H1 (cell line): Measurements from ENCODE around the gene SCG3.

Experiments
- JUN ChIP-seq: IDR thresholded peaks from 2 replicates; pipeline ENCODE4 v1.6.1; 2011; ENCODE audit warnings: low read depth, mild to moderate bottlenecking, improper control_type of control experiment, low read length
- TF ChIP-seq, protein P1 (sequence below), 3 experiments: IDR thresholded peaks; 1 replicate in 2 of 3; 2 replicates in 1 of 3; pipeline versions ENCODE4 v1.5.1 to v1.6.1; 2011; ENCODE audit warnings: low read length in 3 of 3, mild to moderate bottlenecking in 3 of 3, inconsistent platforms in 2 of 3, low read depth in 1 of 3, moderate library complexity in 1 of 3; ENCODE audit not compliant: insufficient read depth in 1 of 3; ENCODE audit errors: control extremely low read depth in 1 of 3

DNA sequence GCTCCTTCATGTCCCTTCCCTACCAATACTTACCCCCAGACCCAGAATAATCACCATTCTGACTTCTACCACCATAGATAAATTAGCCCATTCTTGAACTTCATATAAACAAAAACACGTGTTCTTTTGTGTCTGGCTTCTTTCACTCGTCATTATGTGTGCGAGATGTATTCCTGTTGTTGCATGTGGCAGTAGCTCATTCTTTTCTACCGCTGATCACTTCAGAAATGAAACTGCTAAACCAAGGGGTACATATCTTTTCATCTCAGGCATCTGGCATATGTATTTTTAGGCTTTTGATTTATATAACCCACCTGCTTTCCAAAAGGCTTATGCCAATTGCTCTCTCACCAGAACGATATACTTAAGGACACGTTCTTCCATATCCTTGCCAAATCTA is 13.8 kb upstream of the SCG3 start:
- TF ChIP-seq, protein P1, sequence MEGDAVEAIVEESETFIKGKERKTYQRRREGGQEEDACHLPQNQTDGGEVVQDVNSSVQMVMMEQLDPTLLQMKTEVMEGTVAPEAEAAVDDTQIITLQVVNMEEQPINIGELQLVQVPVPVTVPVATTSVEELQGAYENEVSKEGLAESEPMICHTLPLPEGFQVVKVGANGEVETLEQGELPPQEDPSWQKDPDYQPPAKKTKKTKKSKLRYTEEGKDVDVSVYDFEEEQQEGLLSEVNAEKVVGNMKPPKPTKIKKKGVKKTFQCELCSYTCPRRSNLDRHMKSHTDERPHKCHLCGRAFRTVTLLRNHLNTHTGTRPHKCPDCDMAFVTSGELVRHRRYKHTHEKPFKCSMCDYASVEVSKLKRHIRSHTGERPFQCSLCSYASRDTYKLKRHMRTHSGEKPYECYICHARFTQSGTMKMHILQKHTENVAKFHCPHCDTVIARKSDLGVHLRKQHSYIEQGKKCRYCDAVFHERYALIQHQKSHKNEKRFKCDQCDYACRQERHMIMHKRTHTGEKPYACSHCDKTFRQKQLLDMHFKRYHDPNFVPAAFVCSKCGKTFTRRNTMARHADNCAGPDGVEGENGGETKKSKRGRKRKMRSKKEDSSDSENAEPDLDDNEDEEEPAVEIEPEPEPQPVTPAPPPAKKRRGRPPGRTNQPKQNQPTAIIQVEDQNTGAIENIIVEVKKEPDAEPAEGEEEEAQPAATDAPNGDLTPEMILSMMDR (IDR thresholded peaks at IDR 0.05; ENCODE audit: control extremely low read depth in 1 of 3, insufficient read depth in 1 of 3, low read depth in 1 of 3, low read length in 3 of 3): no peak
- TF ChIP-seq JUN: no peak
